Hepatocyte (in vitro differentiated cells): Measurements from ENCODE around the gene MAP3K8. TPM values are rescaled to one million over a fixed set of nuclear protein-coding genes. Genes with fewer than 3 reads are reported as not detected.

ENCODE experiments used
- DNase-seq: peaks from one replicate; pipeline ENCODE4 v3.0.0-alpha.2; 2016; ENCODE audit warnings: low spot score
- H2AFZ ChIP-seq: fragments of 200-600 bp; sonication (generic); 2 replicates; pipeline ENCODE4 v1.6.0; 2016; ENCODE audit warnings: antibody characterized with exemption, mild to moderate bottlenecking
- H3K27ac ChIP-seq: fragments of 200-600 bp; sonication (generic); 2 replicates; pipeline ENCODE4 v1.5.1; 2016; ENCODE audit warnings: mild to moderate bottlenecking
- H3K27me3 ChIP-seq: fragments of 200-600 bp; sonication (generic); 2 replicates; pipeline ENCODE4 v1.6.1; 2016
- H3K36me3 ChIP-seq: fragments of 200-600 bp; sonication (generic); replicated peaks from 2 replicates; pipeline ENCODE4 v1.5.1; 2016; ENCODE audit warnings: low read depth; ENCODE audit not compliant: insufficient read depth
- H3K4me1 ChIP-seq: fragments of 200-600 bp; sonication (generic); 2 replicates; pipeline ENCODE4 v1.5.1; 2016; ENCODE audit warnings: mild to moderate bottlenecking, moderate library complexity; ENCODE audit not compliant: insufficient read depth
- H3K4me2 ChIP-seq: fragments of 200-600 bp; sonication (generic); 2 replicates; pipeline ENCODE4 v1.6.0; 2016
- H3K4me3 ChIP-seq: fragments of 200-600 bp; sonication (generic); 2 replicates; pipeline ENCODE4 v1.5.1; 2016; ENCODE audit warnings: mild to moderate bottlenecking
- H3K79me2 ChIP-seq: fragments of 200-600 bp; sonication (generic); 2 replicates; pipeline ENCODE4 v1.6.0; 2017; ENCODE audit warnings: mild to moderate bottlenecking
- H3K9me2 ChIP-seq: fragments of 200-600 bp; sonication (generic); replicated peaks from 2 replicates; pipeline ENCODE4 v1.6.0; 2017; ENCODE audit warnings: mild to moderate bottlenecking; ENCODE audit not compliant: insufficient read depth
- H3K9me3 ChIP-seq: fragments of 200-600 bp; sonication (generic); 2 replicates; pipeline ENCODE4 v1.5.1; 2016; ENCODE audit warnings: low read depth, mild to moderate bottlenecking
- H4K20me1 ChIP-seq: fragments of 200-600 bp; sonication (generic); 2 replicates; pipeline ENCODE4 v1.6.0; 2016; ENCODE audit warnings: mild to moderate bottlenecking; ENCODE audit not compliant: insufficient read depth, poor library complexity, severe bottlenecking
- EZH2 ChIP-seq: fragments of 200-600 bp; sonication (generic); IDR thresholded peaks from 2 replicates; pipeline ENCODE4 v1.6.1; 2016; ENCODE audit warnings: antibody characterized with exemption, mild to moderate bottlenecking, borderline replicate concordance
- EZH2phosphoT487 ChIP-seq: fragments of 200-600 bp; sonication (generic); IDR thresholded peaks from one replicate; pipeline ENCODE4 v1.6.1; 2018; ENCODE audit warnings: antibody characterized with exemption, mild to moderate bottlenecking, low read depth, moderate library complexity; ENCODE audit not compliant: unreplicated experiment, severe bottlenecking
- WGBS: methylation state at CpG from one replicate; pipeline ENCODE4 v1.1.6; 2016; ENCODE audit warnings: low lambda C conversion rate; ENCODE audit errors: missing lambda C conversion rate; 5-methylcytosine and 5-hydroxymethylcytosine counted together
- polyA plus RNA-seq: library from polyadenylated mRNA; unstranded; fragments of >200 nt; fragmentation: Nextera tagmentation; extraction: Ambion mirVana; gene quantifications from 2 replicates; pipeline ENCODE4 v1.2.1, GENCODE V29; 2016
- total RNA-seq: library from RNA; depleted of rRNA; stranded (reverse); fragments of >200 nt; gene quantifications from 2 replicates; pipeline ENCODE4 v1.2.3, GENCODE V29; 2014
- TF ChIP-seq, protein P1 (sequence below): fragments of 200-600 bp; sonication (generic); IDR thresholded peaks from 2 replicates; pipeline ENCODE4 v1.5.1; 2016; ENCODE audit warnings: antibody characterized with exemption, mild to moderate bottlenecking; ENCODE audit not compliant: poor library complexity

MAP3K8 gene
- total and polyA plus RNA-seq, 2 experiments from 2014 or later, result 23.0 to 40.0 TPM

DNA sequence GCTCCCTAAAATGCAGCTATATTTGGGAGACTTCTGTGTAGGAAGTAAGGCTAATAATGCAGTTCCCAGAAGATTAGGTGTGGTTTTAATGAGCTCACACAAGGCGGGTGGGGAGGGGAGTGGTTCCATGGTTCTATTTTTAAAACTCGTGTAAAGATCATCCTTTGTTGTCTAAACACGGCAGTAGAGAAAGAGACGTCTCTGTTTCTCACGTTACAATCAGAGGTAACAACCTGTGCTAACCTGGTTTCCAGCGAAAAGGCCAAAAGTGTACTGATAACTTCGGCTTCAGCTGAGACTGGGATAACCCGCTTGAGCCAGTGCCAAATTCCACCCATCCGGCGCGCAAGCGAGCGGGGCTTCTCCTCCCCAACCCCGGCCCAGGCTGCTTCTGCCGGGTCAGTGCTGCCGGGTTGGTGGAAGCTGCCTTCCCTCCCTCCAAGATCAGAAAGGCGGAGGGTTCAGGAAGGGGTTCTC, 2.5 kb upstream of the MAP3K8 start:
- 63% methylated on average over 17 of the region's 17 CpGs for WGBS
- Histone ChIP-seq H3K27ac (peak overlapping the region; percentile 44), H3K79me2 (peaks cover 10% of the 10 kb centered on the region), H3K36me3 (no peaks in the 10 kb centered on the region), H3K9me3 (no peaks in the 10 kb centered on the region), H3K9me2 (no peaks in the 10 kb centered on the region), H3K27me3 (no peaks in the 10 kb centered on the region), H3K4me2 (peak overlapping the region; percentile 31), H2AFZ (no peak overlapping the region), H3K4me1 (peaks cover 10% of the 10 kb centered on the region), H3K4me3 (no peak overlapping the region), H4K20me1 (no peaks in the 10 kb centered on the region)
- DNase-seq, result no peak
- TF ChIP-seq EZH2 (no peak), EZH2phosphoT487 (no peak)
- TF ChIP-seq, protein P1, sequence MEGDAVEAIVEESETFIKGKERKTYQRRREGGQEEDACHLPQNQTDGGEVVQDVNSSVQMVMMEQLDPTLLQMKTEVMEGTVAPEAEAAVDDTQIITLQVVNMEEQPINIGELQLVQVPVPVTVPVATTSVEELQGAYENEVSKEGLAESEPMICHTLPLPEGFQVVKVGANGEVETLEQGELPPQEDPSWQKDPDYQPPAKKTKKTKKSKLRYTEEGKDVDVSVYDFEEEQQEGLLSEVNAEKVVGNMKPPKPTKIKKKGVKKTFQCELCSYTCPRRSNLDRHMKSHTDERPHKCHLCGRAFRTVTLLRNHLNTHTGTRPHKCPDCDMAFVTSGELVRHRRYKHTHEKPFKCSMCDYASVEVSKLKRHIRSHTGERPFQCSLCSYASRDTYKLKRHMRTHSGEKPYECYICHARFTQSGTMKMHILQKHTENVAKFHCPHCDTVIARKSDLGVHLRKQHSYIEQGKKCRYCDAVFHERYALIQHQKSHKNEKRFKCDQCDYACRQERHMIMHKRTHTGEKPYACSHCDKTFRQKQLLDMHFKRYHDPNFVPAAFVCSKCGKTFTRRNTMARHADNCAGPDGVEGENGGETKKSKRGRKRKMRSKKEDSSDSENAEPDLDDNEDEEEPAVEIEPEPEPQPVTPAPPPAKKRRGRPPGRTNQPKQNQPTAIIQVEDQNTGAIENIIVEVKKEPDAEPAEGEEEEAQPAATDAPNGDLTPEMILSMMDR, result no peak

DNA sequence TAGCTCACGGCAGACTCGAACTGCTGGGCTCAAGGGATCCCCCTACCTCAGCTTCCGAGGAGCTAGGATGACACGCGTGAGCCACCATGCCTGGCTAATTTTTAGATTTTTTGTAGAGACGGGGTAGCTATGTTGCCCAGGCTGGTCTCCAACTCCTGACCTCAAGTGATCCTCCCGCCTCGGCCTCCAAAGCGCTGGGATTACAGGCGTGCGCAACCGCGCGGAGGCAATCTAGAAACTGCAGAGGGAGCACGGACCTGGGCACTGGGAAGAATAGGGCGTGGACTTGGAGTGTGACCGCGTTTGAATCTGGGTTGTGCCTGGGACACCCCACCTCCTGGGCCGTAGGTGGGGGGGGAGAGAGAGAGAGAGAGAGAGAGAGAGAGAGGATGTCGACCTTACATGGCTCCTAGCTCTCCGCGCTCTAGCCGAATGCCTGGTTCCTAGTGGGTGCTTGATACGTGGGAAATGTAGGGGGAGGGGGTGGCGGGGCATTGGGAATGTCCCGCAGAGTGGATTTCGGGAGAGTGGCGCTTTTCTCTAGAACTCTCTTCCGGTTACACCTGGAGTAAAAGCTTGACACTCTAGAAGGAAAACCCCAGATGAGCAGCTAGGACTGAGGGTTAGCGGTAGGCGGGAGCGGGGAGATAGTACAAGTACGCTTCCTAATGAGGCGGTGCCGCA, 1.2 kb upstream of the MAP3K8 start:
- TF ChIP-seq EZH2phosphoT487 (no peak), EZH2 (no peak)
- TF ChIP-seq, protein P1, result peak; percentile 2
- Histone ChIP-seq H3K9me3 (no peaks in the 10 kb centered on the region), H3K4me1 (peaks cover 23% of the 10 kb centered on the region), H2AFZ (peak overlapping the region; percentile 52), H3K27me3 (no peaks in the 10 kb centered on the region), H3K4me2 (peak overlapping the region; percentile 84), H3K4me3 (peak overlapping the region; percentile 81), H3K9me2 (no peaks in the 10 kb centered on the region), H3K79me2 (peaks cover 21% of the 10 kb centered on the region), H3K27ac (peak overlapping the region; percentile 98), H3K36me3 (no peaks in the 10 kb centered on the region), H4K20me1 (peaks cover 5% of the 10 kb centered on the region)
- no peak for DNase-seq
- WGBS, result 40% methylated on average over 31 of the region's 35 CpGs

DNA sequence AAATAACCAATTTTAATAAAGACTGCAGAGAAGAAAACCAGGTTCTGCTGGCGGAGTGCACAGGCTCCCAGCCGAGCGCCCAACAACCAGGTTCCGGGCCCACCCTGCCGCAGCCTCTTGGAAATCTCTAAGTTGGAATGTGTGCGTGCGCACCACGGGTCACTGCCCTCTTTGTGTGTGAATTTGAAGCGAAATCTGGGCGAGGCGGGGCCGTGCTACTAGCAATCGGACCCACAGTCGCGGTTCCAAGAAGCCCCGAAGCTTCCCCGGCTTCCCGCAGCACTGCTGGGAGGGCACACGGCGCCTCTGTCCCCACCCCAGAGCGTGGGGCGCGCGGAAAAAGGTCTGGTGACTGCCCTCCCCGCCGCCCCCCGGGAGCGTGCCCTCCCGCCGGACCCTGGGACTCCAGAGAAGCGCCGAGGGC, 666 bp upstream of the MAP3K8 start:
- TF ChIP-seq EZH2phosphoT487, result no peak
- TF ChIP-seq, protein P1, result no peak
- no peak for TF ChIP-seq EZH2
- Histone ChIP-seq H4K20me1 (peaks cover 10% of the 10 kb centered on the region), H3K27ac (peak overlapping the region; percentile 98), H3K9me2 (no peaks in the 10 kb centered on the region), H3K36me3 (no peaks in the 10 kb centered on the region), H3K79me2 (peaks cover 26% of the 10 kb centered on the region), H3K27me3 (no peaks in the 10 kb centered on the region), H3K4me2 (peak overlapping the region; percentile 84), H3K4me1 (peaks cover 28% of the 10 kb centered on the region), H3K4me3 (peak overlapping the region; percentile 81), H3K9me3 (no peaks in the 10 kb centered on the region), H2AFZ (peak overlapping the region; percentile 52)
- DNase-seq, result peak; percentile 90
- under 1% methylated on average over 32 of the region's 32 CpGs for WGBS
